Limb (tissue), 2 donors: ENCODE results near the gene LRRC3C.

ENCODE experiments used
- DNase-seq, 2 donors: peaks; one replicate each; pipeline ENCODE4 v3.0.0-alpha.2; 2016; ENCODE audit errors: extremely low spot score in 2 of 2

The LRRC3C gene

GRCh38 chr17:39974433-39974832 lies 46.9 kb downstream of the LRRC3C start:
- DNase-seq, result no peak

GRCh38 chr17:39975801-39976200 lies 48.3 kb downstream of the LRRC3C start:
- no peak for DNase-seq

GRCh38 chr17:39979016-39979670 lies 51.6 kb downstream of the LRRC3C start:
- no peak for DNase-seq

DNA sequence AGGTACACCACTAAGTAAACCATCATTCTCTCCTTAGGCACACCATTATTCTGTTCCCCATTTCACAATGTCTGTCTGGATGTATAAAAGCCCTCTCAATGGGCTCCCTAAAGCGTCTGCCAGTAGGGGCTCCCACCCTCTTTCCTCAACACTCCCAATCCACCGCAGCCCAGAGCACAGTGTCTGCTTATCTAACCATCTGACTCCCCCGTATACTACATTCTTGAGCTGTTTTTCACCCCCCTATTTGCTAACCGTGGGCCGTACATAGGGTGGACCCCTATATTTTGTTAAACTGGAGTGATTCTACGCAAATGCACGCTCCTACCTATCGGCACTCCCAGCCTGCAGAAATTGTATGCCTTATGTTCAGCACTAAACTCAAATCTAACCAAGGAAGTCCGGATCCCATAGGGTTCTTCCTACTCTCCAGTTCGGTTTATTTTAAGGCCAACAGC lies 52.4 kb downstream of the LRRC3C start:
- peak in 1 of 2 donors; percentile 43 for DNase-seq

GRCh38 chr17:39980351-39981206 lies 53.0 kb downstream of the LRRC3C start, which contains the start of gene PSMD3:
TSS of gene PSMD3 (plus strand) at chr17:39980807. CDS start at chr17:39980971, 164 bp downstream.
- peak; percentile 99 for DNase-seq

DNA sequence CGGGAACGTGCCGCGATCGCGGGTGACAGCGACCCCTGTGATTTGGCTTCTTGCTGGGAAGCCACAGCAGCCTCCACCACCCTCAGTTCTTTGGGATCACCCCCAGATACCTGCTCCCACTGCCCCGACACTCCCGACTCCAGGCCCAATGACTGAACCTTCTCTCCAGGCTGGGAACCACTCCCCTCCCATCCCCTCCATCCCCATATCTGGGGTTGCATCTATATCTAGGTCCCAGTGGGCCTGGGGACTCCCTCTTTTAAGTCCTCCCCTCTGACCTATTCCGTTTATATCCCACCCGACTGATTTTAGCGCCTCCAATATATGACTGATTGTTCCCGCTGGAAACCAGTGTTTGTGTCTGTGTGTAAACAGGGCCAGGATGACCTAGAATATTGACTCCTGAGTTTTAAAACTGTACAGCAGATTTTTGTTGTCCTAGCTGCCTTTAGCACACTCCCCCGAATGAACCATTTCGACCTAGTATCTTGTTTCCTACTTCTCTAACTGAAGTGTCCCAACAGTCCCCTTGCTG lies 53.7 kb downstream of the LRRC3C start:
- no peak for DNase-seq

DNA sequence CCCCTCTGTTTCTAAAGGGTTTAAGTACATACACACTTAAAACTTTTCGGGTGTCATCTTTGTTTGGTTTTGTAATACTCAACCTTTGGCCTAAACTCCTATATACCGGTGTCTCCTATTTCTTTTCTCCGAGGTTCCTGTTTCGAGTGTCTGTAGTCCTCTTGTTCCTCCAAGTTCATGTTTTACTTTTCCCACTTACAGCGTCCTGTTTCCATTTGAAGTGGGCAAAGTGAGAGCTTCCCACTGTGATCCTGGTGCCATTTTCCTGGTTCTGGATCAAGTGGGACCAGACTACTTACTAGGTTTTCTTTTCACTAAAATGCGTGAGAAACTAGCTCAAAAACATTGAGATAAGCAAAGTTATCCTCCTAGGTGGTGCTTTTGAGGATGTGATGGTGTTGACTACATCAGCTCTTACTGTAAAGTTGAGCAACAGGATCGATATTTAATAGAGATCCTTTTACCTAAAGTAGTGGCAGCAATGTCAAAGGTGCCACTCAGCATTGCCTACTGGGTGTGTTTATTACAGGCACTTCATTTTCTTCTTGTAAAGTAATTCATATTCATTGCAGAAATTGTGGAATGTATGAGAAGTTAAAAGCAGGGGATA lies 54.3 kb downstream of the LRRC3C start:
- no peak for DNase-seq

DNA sequence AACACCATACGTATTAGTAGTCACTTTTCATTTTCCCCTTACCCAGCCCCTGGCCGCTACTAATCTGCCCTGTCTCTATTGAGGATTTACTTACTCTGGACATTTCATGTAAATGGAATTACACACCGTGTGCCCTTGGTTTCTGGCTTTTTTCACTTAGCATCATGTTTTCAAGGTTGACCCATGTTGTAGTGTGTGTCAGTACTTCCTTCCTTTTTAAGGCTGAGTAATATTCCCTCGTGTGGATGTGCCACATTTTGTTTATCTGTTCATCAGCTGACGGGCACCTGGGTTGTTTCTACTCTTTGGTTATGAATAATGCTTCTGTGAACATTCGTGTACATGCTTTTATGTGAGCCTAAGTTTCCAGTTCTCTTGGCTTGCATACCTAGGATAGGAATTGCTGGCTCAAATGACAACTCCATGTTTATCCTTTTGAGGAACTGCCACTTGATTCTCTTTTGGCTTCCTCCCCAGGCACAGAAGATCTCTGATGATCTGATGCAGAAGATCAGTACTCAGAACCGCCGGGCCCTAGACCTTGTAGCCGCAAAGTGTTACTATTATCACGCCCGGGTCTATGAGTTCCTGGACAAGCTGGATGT lies 60.8 kb downstream of the LRRC3C start:
- DNase-seq, result no peak

GRCh38 chr17:39994448-39994847 lies 66.9 kb downstream of the LRRC3C start:
- DNase-seq, result no peak
